GM21576 (cell line): ENCODE data around the gene AHRR.
A peak's percentile ranks its signal among the peaks of the same experiment; 100 is the strongest.

Source experiments
- ATAC-seq: cut with Tn5 transposase; IDR thresholded peaks from one replicate; pipeline ENCODE4 v1.9.1; 2021; ENCODE audit warnings: mild to moderate bottlenecking, moderate library complexity; ENCODE audit not compliant: unreplicated experiment

Gene AHRR

GRCh38 chr5:453725-454481, 132.4 kb downstream of the AHRR start:
- ATAC-seq: no peak

GRCh38 chr5:454936-455335, 133.4 kb downstream of the AHRR start:
- no peak for ATAC-seq

- ATAC-seq: no peak
Observed at GRCh38 chr5:455806-456205, 134.3 kb downstream of the AHRR start.

GRCh38 chr5:456351-457194, 135.1 kb downstream of the AHRR start:
- no peak for ATAC-seq

- ATAC-seq: no peak
Observed at GRCh38 chr5:457195-457961, 135.9 kb downstream of the AHRR start.

GRCh38 chr5:458547-459353, 137.2 kb downstream of the AHRR start:
- ATAC-seq: peak; percentile 61

GRCh38 chr5:459562-460272, 138.2 kb downstream of the AHRR start:
- no peak for ATAC-seq

- no peak for ATAC-seq
Observed at GRCh38 chr5:460273-460625, 138.7 kb downstream of the AHRR start.

GRCh38 chr5:462051-462481, 140.6 kb downstream of the AHRR start:
- no peak for ATAC-seq

- no peak for ATAC-seq
Observed at GRCh38 chr5:463301-463700, 141.8 kb downstream of the AHRR start.

- ATAC-seq: no peak
Observed at GRCh38 chr5:463952-464351, 142.4 kb downstream of the AHRR start.

GRCh38 chr5:464446-464842, 142.9 kb downstream of the AHRR start:
- ATAC-seq: no peak

- ATAC-seq: no peak
Observed at GRCh38 chr5:464843-465590, 143.5 kb downstream of the AHRR start.

- no peak for ATAC-seq
Observed at GRCh38 chr5:465591-466403, 144.3 kb downstream of the AHRR start.

GRCh38 chr5:466661-467310, 145.3 kb downstream of the AHRR start:
- no peak for ATAC-seq

- ATAC-seq: no peak
Observed at GRCh38 chr5:468401-468800, 146.9 kb downstream of the AHRR start.

- ATAC-seq: no peak
Observed at GRCh38 chr5:469752-470483, 148.4 kb downstream of the AHRR start.
